GM12892 (cell line): Measurements from ENCODE around the gene RNF223. TPM values are rescaled to one million over a fixed set of nuclear protein-coding genes. Genes with fewer than 3 reads are reported as not detected.

Source experiments
- DNase-seq: peaks from one replicate; pipeline ENCODE4 v3.0.0; 2011; ENCODE audit not compliant: insufficient read length
- FAIRE-seq: peaks from 2 replicates; lab custom pipeline; 2011; peaks lifted over from hg19 to GRCh38; lab: Jason Lieb, UNC
- POLR2A ChIP-seq: IDR thresholded peaks from 2 replicates; pipeline ENCODE4 v1.6.1; 2011; ENCODE audit warnings: low read depth, low read length, control low read depth
- POLR2AphosphoS5 ChIP-seq: IDR thresholded peaks from 2 replicates; pipeline ENCODE4 v1.6.1; 2011; ENCODE audit warnings: low read depth, low read length, control low read depth
- TAF1 ChIP-seq: IDR thresholded peaks from 2 replicates; pipeline ENCODE4 v1.6.1; 2011; ENCODE audit warnings: low read depth, mild to moderate bottlenecking, control low read depth, low read length, borderline replicate concordance
- polyA plus RNA-seq: library from polyadenylated mRNA; unstranded; fragments of >200 nt; gene quantifications from one replicate; pipeline ENCODE4 v1.2.1, GENCODE V29; 2012; ENCODE audit warnings: missing spikeins, inconsistent platforms; ENCODE audit not compliant: missing spikeins

Gene RNF223
- 0.21 TPM for polyA plus RNA-seq

GRCh38 chr1:1073743-1074587, at the start of gene RNF223:
Gene RNF223 (minus strand): TSS chr1:1074306. CDS start chr1:1072566, 1,740 bp downstream.
- FAIRE-seq (no peak), DNase-seq (no peak)
- no peak for TF ChIP-seq POLR2AphosphoS5
- TF ChIP-seq POLR2A = no peak
- TF ChIP-seq TAF1 = no peak

- TF ChIP-seq POLR2A = no peak
- TF ChIP-seq POLR2AphosphoS5 = no peak
- TF ChIP-seq TAF1 = no peak
- no peak for DNase-seq
- FAIRE-seq = no peak
These were observed 48.9 kb upstream of the RNF223 start for GRCh38 chr1:1122981-1123480.

GRCh38 chr1:1122078-1122811, 48.1 kb upstream of the RNF223 start:
- peak; percentile 96 for DNase-seq
- FAIRE-seq = peak; percentile 89
- TF ChIP-seq POLR2AphosphoS5 = no peak
- no peak for TF ChIP-seq TAF1
- no peak for TF ChIP-seq POLR2A

- FAIRE-seq (no peak), DNase-seq (no peak)
These were observed 47.5 kb upstream of the RNF223 start for GRCh38 chr1:1121611-1122077.

GRCh38 chr1:1120866-1121591, 46.9 kb upstream of the RNF223 start:
- TF ChIP-seq POLR2A (no peak), POLR2AphosphoS5 (no peak), TAF1 (no peak)
- DNase-seq (no peak), FAIRE-seq (no peak)

More at GRCh38 chr1:1121611-1122077, 47.5 kb upstream of the RNF223 start:
- TF ChIP-seq TAF1 (no peak), POLR2AphosphoS5 (no peak), POLR2A (no peak)

GRCh38 chr1:1120096-1120495, 46.0 kb upstream of the RNF223 start:
- FAIRE-seq (no peak), DNase-seq (no peak)
- TF ChIP-seq TAF1 (no peak), POLR2AphosphoS5 (no peak), POLR2A (no peak)

- FAIRE-seq (no peak), DNase-seq (no peak)
- TF ChIP-seq POLR2AphosphoS5 = no peak
- TF ChIP-seq POLR2A = no peak
- TF ChIP-seq TAF1 = no peak
These were observed 45.3 kb upstream of the RNF223 start for GRCh38 chr1:1119272-1119890.

GRCh38 chr1:1118876-1119220, 44.7 kb upstream of the RNF223 start:
- TF ChIP-seq POLR2AphosphoS5 (no peak), TAF1 (no peak), POLR2A (no peak)
- no peak for DNase-seq
- no peak for FAIRE-seq

GRCh38 chr1:1118011-1118875, 44.1 kb upstream of the RNF223 start:
- DNase-seq = no peak
- no peak for TF ChIP-seq POLR2A
- TF ChIP-seq TAF1 = no peak
- no peak for TF ChIP-seq POLR2AphosphoS5
- no peak for FAIRE-seq

GRCh38 chr1:1117469-1117831, 43.3 kb upstream of the RNF223 start:
- TF ChIP-seq TAF1 (no peak), POLR2A (no peak), POLR2AphosphoS5 (no peak)
- no peak for FAIRE-seq

More at GRCh38 chr1:1117469-1117831, 43.3 kb upstream of the RNF223 start:
- DNase-seq = no peak
